ENCODE data around the gene SPTBN1. TPM values are rescaled to one million over a fixed set of nuclear protein-coding genes. Genes with fewer than 3 reads are reported as not detected.
A peak's percentile ranks its signal among the peaks of the same experiment; 100 is the strongest.

SPTBN1 gene
- total and polyA plus RNA-seq, 9 donors, result 108 to 314 (median 232) TPM

- Histone ChIP-seq H3K36me3 (no peaks in the 10 kb centered on the region), H3K9me3 (no peaks in the 10 kb centered on the region), H3K4me3 (no peak overlapping the region), H3K4me1 (ENCODE audit: insufficient read depth) (peaks cover 35% of the 10 kb centered on the region), H3K27ac (peak overlapping the region in 1 of 2 donors; percentile 57), H3K27me3 (no peaks in the 10 kb centered on the region)
- TF ChIP-seq, protein P1, sequence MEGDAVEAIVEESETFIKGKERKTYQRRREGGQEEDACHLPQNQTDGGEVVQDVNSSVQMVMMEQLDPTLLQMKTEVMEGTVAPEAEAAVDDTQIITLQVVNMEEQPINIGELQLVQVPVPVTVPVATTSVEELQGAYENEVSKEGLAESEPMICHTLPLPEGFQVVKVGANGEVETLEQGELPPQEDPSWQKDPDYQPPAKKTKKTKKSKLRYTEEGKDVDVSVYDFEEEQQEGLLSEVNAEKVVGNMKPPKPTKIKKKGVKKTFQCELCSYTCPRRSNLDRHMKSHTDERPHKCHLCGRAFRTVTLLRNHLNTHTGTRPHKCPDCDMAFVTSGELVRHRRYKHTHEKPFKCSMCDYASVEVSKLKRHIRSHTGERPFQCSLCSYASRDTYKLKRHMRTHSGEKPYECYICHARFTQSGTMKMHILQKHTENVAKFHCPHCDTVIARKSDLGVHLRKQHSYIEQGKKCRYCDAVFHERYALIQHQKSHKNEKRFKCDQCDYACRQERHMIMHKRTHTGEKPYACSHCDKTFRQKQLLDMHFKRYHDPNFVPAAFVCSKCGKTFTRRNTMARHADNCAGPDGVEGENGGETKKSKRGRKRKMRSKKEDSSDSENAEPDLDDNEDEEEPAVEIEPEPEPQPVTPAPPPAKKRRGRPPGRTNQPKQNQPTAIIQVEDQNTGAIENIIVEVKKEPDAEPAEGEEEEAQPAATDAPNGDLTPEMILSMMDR (IDR thresholded peaks at IDR 0.05), result no peak
- TF ChIP-seq POLR2A (IDR thresholded peaks at IDR 0.05) (no peak), EP300 (IDR thresholded peaks at IDR 0.05) (no peak)
- peak in 2 of 5 donors; percentile 39 to 53 for DNase-seq
- intact Hi-C loops (cut with DNase I), result loop anchor here in 1 of 4 donors (10.0 kb wide), 1 partner anchor 166 kb away; a partner anchor contains a TSS
- 57 to 68% (median 66%) methylated on average over 8 of the region's 8 CpGs for WGBS, 3 donors
Measured at GRCh38 chr2:54500404-54501205, 44.5 kb downstream of the SPTBN1 start.

GRCh38 chr2:54502731-54503130, 46.6 kb downstream of the SPTBN1 start:
- Histone ChIP-seq H3K27ac (no peak overlapping the region), H3K4me3 (no peak overlapping the region), H3K4me1 (ENCODE audit: insufficient read depth) (peaks cover 34% of the 10 kb centered on the region), H3K27me3 (no peaks in the 10 kb centered on the region), H3K36me3 (no peaks in the 10 kb centered on the region), H3K9me3 (no peaks in the 10 kb centered on the region)
- DNase-seq, result no peak
- no peak for TF ChIP-seq EP300 (IDR thresholded peaks at IDR 0.05)
- no peak for TF ChIP-seq POLR2A (IDR thresholded peaks at IDR 0.05)
- TF ChIP-seq, protein P1 (IDR thresholded peaks at IDR 0.05), result no peak
- intact Hi-C loops (cut with DNase I), result loop anchor here in 1 of 4 donors (10.0 kb wide), 1 partner anchor 168 kb away; a partner anchor contains a TSS
- WGBS, 3 donors, result 73 to 93% (median 83%) methylated on average over 2 of the region's 2 CpGs

DNA sequence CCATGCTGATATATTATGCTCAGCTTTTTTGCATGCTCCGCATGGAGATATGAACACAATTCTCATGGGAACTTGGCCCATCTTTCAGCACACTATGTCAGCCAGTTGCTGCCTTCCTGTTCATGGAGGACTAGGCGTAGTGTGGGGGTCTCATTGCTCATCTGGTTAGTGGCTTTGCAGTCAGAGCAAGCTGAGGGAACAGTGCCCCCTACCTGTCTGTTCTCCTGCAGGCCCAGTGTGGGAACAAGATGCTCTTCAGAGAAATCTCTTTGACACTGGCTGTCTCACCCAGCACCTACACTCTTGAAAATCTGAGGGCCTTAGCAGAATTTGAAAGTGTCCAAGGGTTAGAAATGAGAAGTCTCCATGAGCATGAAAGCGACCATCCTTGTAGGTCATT, 47.1 kb downstream of the SPTBN1 start:
- WGBS, 3 donors, result 84 to 89% (median 88%) methylated on average over 3 of the region's 3 CpGs
- Histone ChIP-seq H3K27me3 (no peaks in the 10 kb centered on the region), H3K9me3 (no peaks in the 10 kb centered on the region), H3K36me3 (no peaks in the 10 kb centered on the region), H3K27ac (no peak overlapping the region), H3K4me3 (no peak overlapping the region), H3K4me1 (ENCODE audit: insufficient read depth) (peaks cover 31% of the 10 kb centered on the region)
- peak in 2 of 5 donors; percentile 36 to 40 for DNase-seq
- TF ChIP-seq EP300 (IDR thresholded peaks at IDR 0.05) (no peak), POLR2A (IDR thresholded peaks at IDR 0.05) (no peak)
- TF ChIP-seq, protein P1 (IDR thresholded peaks at IDR 0.05), result no peak
- intact Hi-C loops (cut with DNase I), result loop anchor here in 1 of 4 donors (10.0 kb wide), 1 partner anchor 168 kb away; a partner anchor contains a TSS

- Histone ChIP-seq H3K4me3 (no peak overlapping the region), H3K4me1 (ENCODE audit: insufficient read depth) (peaks cover 30% of the 10 kb centered on the region), H3K36me3 (no peaks in the 10 kb centered on the region), H3K27me3 (no peaks in the 10 kb centered on the region), H3K9me3 (no peaks in the 10 kb centered on the region), H3K27ac (peak overlapping the region in 1 of 2 donors; percentile 31)
- TF ChIP-seq POLR2A (IDR thresholded peaks at IDR 0.05) (no peak), EP300 (IDR thresholded peaks at IDR 0.05) (no peak)
- TF ChIP-seq, protein P1 (IDR thresholded peaks at IDR 0.05), result no peak
- 16 to 22% (median 22%) methylated on average over 1 of the region's 1 CpG for WGBS, 3 donors
- no peak for DNase-seq
- intact Hi-C loops (cut with DNase I), result loop anchor here in 1 of 4 donors (10.0 kb wide), 1 partner anchor 169 kb away; a partner anchor contains a TSS
Measured at GRCh38 chr2:54503828-54504227, 47.7 kb downstream of the SPTBN1 start.

Measured in ovary (tissue), 9 donors.